ENCODE results near the gene SF3B4. TPM values are rescaled to one million over a fixed set of nuclear protein-coding genes. Genes with fewer than 3 reads are reported as not detected.

SF3B4 gene
- polyA plus RNA-seq, 1 experiment = 47.6 TPM

- H3K4me3 ChIP-seq (ENCODE audit: low read depth, low read length) = no peak overlapping the region
- ChIA-PET POLR2A (no interaction called here), CTCF (interaction anchor here (0.5 to 1.0 kb wide), 2 partner anchors 12 to 121 kb away, joined by 6 read pairs; no protein-coding TSS in a partner anchor)
- DNase-seq (ENCODE audit: low read depth, low spot score) = no peak
- H3K27me3 ChIP-seq (ENCODE audit: control insufficient read depth, insufficient read depth, low read length) = no peaks in the 10 kb centered on the region
- no peak overlapping the region for H3K27ac ChIP-seq (ENCODE audit: low read depth, low read length)
- TF ChIP-seq CTCF (IDR thresholded peaks at IDR 0.05; ENCODE audit: low read depth, low read length) = no peak
- H3K9me3 ChIP-seq (ENCODE audit: control insufficient read depth, insufficient read depth, low read length) = no peaks in the 10 kb centered on the region
These were observed 22.3 kb upstream of the SF3B4 start for GRCh38 chr1:149949911-149950310.

GRCh38 chr1:149945206-149945605 lies 17.6 kb upstream of the SF3B4 start:
- POLR2A ChIA-PET = no interaction called here
- H3K27me3 ChIP-seq (ENCODE audit: control insufficient read depth, insufficient read depth, low read length) = no peaks in the 10 kb centered on the region
- no peaks in the 10 kb centered on the region for H3K9me3 ChIP-seq (ENCODE audit: control insufficient read depth, insufficient read depth, low read length)
- H3K4me3 ChIP-seq (ENCODE audit: low read depth, low read length) = no peak overlapping the region
- no peak for DNase-seq (ENCODE audit: low read depth, low spot score)
- no peak overlapping the region for H3K27ac ChIP-seq (ENCODE audit: low read depth, low read length)
- CTCF ChIA-PET = interaction anchor here (0.6 to 1.2 kb wide), 2 partner anchors 16 to 35 kb away, joined by 3 read pairs; no protein-coding TSS in a partner anchor
- no peak for TF ChIP-seq CTCF (IDR thresholded peaks at IDR 0.05; ENCODE audit: low read depth, low read length)

GRCh38 chr1:149942885-149943284 lies 15.3 kb upstream of the SF3B4 start:
- Histone ChIP-seq H3K27ac (ENCODE audit: low read depth, low read length) (no peak overlapping the region), H3K9me3 (ENCODE audit: control insufficient read depth, insufficient read depth, low read length) (no peaks in the 10 kb centered on the region), H3K27me3 (ENCODE audit: control insufficient read depth, insufficient read depth, low read length) (no peaks in the 10 kb centered on the region), H3K4me3 (ENCODE audit: low read depth, low read length) (no peak overlapping the region)
- CTCF ChIA-PET = interaction anchor here (0.6 to 1.6 kb wide), 6 partner anchors 9 to 68 kb away, joined by 3 to 4 read pairs (median 4); partner anchors contain the start of gene OTUD7B
- DNase-seq (ENCODE audit: low read depth, low spot score) = no peak
- no peak for TF ChIP-seq CTCF (IDR thresholded peaks at IDR 0.05; ENCODE audit: low read depth, low read length)
- POLR2A ChIA-PET = interaction anchor here (1.7 kb wide), 1 partner anchor 55 kb away, joined by 12 read pairs; a partner anchor contains a TSS

- CTCF ChIA-PET = interaction anchor here (0.9 to 1.6 kb wide), 8 partner anchors 8 to 98 kb away, joined by 3 to 8 read pairs (median 4); partner anchors contain the start of gene OTUD7B
These were observed 14.6 kb upstream of the SF3B4 start for GRCh38 chr1:149942207-149942606.

More at GRCh38 chr1:149942207-149942606, 14.6 kb upstream of the SF3B4 start:
- POLR2A ChIA-PET = interaction anchor here (1.7 kb wide), 1 partner anchor 55 kb away, joined by 12 read pairs; a partner anchor contains a TSS
- Histone ChIP-seq H3K9me3 (ENCODE audit: control insufficient read depth, insufficient read depth, low read length) (no peaks in the 10 kb centered on the region), H3K27ac (ENCODE audit: low read depth, low read length) (no peak overlapping the region), H3K27me3 (ENCODE audit: control insufficient read depth, insufficient read depth, low read length) (no peaks in the 10 kb centered on the region), H3K4me3 (ENCODE audit: low read depth, low read length) (no peak overlapping the region)
- TF ChIP-seq CTCF (IDR thresholded peaks at IDR 0.05; ENCODE audit: low read depth, low read length) = peak; percentile 56
- no peak for DNase-seq (ENCODE audit: low read depth, low spot score)

Data from AG04450 (cell line).